ENCODE data around the gene NT5C1B.
A peak's percentile ranks its signal among the peaks of the same experiment; 100 is the strongest.

The NT5C1B gene

DNA sequence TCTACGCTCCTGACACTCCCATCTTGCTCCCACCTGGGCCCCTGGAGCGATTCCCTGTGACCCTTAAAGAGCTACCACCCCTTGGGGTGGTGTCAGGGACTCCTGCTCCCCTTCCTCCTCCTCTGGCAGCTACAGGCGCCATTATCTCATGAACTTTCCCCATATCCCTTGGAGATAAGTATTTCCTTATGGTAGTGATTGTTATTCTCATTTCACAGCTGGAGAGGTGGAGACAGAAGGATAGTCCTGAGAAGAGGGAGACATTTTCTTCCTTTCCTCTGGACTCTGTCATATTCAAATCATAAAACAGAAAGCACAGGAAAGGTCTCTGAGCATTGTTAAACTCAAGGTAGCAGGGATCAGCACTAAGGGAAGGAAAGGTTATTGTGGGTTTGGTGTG, 63.5 kb downstream of the NT5C1B start:
- Mint-ChIP-seq H3K36me3 (ENCODE audit: low read depth) (no peaks in the 10 kb centered on the region), H3K4me3 (no peak overlapping the region), H3K9me3 (no peaks in the 10 kb centered on the region), H3K4me1 (peaks cover 30% of the 10 kb centered on the region), H3K27me3 (ENCODE audit: low read depth) (peaks cover 12% of the 10 kb centered on the region), H3K27ac (peak overlapping the region in 2 of 3 experiments; percentile 20 to 21)
- TF ChIP-seq, protein P1, sequence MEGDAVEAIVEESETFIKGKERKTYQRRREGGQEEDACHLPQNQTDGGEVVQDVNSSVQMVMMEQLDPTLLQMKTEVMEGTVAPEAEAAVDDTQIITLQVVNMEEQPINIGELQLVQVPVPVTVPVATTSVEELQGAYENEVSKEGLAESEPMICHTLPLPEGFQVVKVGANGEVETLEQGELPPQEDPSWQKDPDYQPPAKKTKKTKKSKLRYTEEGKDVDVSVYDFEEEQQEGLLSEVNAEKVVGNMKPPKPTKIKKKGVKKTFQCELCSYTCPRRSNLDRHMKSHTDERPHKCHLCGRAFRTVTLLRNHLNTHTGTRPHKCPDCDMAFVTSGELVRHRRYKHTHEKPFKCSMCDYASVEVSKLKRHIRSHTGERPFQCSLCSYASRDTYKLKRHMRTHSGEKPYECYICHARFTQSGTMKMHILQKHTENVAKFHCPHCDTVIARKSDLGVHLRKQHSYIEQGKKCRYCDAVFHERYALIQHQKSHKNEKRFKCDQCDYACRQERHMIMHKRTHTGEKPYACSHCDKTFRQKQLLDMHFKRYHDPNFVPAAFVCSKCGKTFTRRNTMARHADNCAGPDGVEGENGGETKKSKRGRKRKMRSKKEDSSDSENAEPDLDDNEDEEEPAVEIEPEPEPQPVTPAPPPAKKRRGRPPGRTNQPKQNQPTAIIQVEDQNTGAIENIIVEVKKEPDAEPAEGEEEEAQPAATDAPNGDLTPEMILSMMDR (IDR thresholded peaks at IDR 0.05; ENCODE audit: unreplicated experiment in 3 of 3), result no peak

DNA sequence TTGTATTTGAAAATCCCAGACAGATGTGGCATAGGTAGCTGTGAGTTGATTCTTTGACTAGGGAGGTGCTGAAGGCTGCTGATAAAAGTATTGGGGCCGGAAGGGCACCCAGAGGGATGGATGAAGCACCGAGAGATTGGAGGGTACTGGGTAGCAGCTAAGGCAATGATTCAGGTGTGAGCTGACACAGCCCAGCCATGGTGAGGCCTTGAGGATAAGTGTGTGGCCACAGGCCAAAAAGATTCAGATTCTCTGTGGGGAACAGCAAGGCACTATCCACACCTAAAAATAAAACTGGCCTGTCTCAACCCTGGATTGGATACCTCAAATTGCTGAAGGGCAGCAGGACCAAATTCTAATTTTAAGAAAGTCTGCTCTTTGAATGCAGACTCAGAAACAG, 64.1 kb downstream of the NT5C1B start:
- no peak overlapping the region for H3K4me3 Mint-ChIP-seq
- TF ChIP-seq, protein P1 (IDR thresholded peaks at IDR 0.05; ENCODE audit: unreplicated experiment in 3 of 3), result no peak
- H3K4me1 Mint-ChIP-seq, result peaks cover 36% of the 10 kb centered on the region

DNA sequence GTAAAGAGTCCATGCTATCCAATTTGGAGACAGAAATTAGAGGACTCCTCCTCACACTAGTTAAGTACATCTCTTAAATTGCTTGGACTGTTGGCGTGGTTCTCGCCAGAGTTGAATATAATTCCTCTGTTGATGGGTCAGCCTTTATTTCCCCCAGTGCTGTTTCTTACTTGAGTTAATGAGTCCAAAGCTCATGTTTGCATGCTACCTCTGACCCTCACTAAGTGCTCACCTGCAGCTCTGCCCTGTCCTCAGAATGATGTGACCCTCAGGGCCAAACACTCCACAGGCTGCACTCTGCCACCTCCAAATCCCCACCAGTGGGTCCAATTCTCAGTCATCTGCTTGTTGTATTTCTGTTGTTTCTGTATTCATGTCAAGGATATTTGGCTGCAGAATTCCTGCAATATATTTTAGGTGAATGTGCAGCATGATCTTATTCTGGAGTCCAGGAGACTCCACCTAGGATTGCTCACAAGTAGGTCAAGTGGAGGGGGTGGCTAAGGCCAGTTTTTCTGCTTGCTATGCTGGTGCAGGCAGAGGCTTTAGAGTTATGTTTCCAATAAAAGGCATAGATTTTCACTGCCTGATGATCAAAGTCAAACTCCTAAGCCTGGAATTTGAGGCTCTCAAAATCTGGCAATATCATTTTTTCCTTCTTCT, 66.8 kb downstream of the NT5C1B start:
- Mint-ChIP-seq H3K9me3 (no peaks in the 10 kb centered on the region), H3K27ac (peak overlapping the region; percentile 4 to 66 (median 42)), H3K4me1 (peaks cover 54% of the 10 kb centered on the region), H3K4me3 (no peak overlapping the region), H3K36me3 (ENCODE audit: low read depth) (no peaks in the 10 kb centered on the region), H3K27me3 (ENCODE audit: low read depth) (peaks cover 15% of the 10 kb centered on the region)
- TF ChIP-seq, protein P1 (IDR thresholded peaks at IDR 0.05; ENCODE audit: unreplicated experiment in 3 of 3), result no peak

More for the DNA sequence above, 64.1 kb downstream of the NT5C1B start:
- H3K36me3 Mint-ChIP-seq (ENCODE audit: low read depth), result no peaks in the 10 kb centered on the region
- H3K9me3 Mint-ChIP-seq, result no peaks in the 10 kb centered on the region
- H3K27me3 Mint-ChIP-seq (ENCODE audit: low read depth), result peaks cover 11% of the 10 kb centered on the region
- no peak overlapping the region for H3K27ac Mint-ChIP-seq

DNA sequence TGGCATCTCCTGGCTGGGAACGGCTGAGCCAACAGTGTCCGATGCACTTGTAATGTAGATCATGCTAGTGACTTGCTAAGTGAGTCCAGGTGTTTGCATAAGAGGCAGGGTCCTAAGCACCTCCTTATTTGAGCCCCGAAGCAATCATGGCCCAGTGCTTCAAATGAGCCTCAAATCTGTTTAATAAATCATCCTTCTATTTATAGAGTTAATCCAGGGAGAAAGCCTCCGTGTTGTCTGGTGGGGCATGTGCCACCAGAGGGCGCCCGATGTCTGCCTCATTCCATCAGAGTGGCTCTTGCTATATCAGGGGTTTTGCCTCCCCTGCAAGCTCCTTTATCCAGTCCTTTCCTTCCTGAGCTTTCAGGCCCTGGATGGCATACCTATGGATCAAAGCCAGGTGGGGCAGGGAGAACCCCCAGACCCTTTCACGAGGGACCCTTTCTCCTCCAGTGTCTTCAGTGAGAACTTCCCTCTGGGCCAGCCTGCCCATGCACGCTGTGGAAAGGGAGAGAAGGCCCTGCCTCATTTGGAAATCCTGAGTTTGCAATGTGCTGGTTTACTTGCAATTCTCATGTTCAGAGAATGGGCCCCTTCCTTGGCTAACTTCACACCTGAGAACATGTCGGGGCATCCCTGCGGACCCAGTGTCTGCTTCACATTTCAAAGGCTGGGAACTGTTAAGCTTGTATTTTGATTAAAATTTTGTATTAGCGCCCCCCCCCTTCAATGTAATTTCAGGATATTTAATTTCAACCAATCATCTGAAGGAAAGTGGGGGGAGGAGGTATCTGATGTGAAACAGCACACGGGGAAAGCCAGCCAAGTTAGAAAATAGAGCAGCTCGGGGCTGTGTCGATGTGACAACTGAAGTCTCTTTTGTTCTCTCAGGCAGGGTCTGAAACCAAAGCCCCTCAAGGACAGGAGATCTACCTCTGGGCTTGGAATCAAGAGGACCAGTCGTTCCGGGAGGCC, 68.6 kb downstream of the NT5C1B start:
- Mint-ChIP-seq H3K9me3 (no peaks in the 10 kb centered on the region), H3K4me1 (peaks cover 59% of the 10 kb centered on the region), H3K27ac (peak overlapping the region; percentile 19 to 77 (median 66)), H3K36me3 (ENCODE audit: low read depth) (no peaks in the 10 kb centered on the region), H3K4me3 (peak overlapping the region in 1 of 3 experiments; percentile 10), H3K27me3 (ENCODE audit: low read depth) (peaks cover 20% of the 10 kb centered on the region)
- TF ChIP-seq, protein P1 (IDR thresholded peaks at IDR 0.05; ENCODE audit: unreplicated experiment in 3 of 3), result peak; percentile 92 to 96 (median 93)

DNA sequence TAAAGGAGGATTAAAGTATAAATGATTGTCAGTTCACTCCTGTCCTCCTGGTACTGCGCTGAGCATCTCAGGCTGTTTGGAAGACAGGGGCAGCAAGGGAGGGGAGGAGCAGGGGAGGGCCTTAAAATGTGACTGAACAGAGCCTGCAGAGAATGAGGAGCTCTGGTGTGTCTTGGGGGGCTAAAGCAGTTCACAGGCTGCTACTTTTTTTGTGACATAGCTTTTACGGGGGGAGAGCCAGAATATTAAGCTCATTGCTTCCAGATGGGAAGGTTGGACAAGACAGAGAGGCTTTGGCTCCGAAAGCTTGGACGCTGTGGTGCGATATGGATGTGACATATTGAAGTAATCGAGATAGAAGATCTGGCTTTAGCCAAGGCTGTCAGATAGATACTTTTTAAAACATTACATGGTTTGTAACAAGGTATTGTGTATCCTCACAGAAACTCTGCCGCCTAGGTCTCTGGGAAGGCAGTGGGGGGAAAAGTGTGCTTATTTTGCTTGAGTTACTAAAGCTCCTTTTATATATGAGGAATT, 69.4 kb downstream of the NT5C1B start:
- TF ChIP-seq, protein P1 (IDR thresholded peaks at IDR 0.05; ENCODE audit: unreplicated experiment in 3 of 3), result no peak
- peaks cover 58% of the 10 kb centered on the region for H3K4me1 Mint-ChIP-seq

More for the DNA sequence above, 69.4 kb downstream of the NT5C1B start:
- Mint-ChIP-seq H3K9me3 (no peaks in the 10 kb centered on the region), H3K4me3 (peak overlapping the region in 1 of 3 experiments; percentile 10), H3K27ac (peak overlapping the region; percentile 19 to 77 (median 66)), H3K36me3 (ENCODE audit: low read depth) (no peaks in the 10 kb centered on the region), H3K27me3 (ENCODE audit: low read depth) (peaks cover 23% of the 10 kb centered on the region)
